Smooth muscle cell (in vitro differentiated cells): Measurements from ENCODE around the gene CNTN2. TPM values are rescaled to one million over a fixed set of nuclear protein-coding genes. Genes with fewer than 3 reads are reported as not detected.

Source experiments
- DNase-seq: peaks from one replicate; lab custom pipeline; 2025; ENCODE audit not compliant: unreplicated experiment; lab: John Stamatoyannopoulos, UW
- H2AFZ ChIP-seq: fragments of 200-600 bp; sonication (generic); 2 replicates; pipeline ENCODE4 v1.6.0; 2016; ENCODE audit warnings: antibody characterized with exemption, low read depth, mild to moderate bottlenecking
- H3F3A ChIP-seq: fragments of 200-600 bp; sonication (generic); 2 replicates; pipeline ENCODE4 v1.6.0; 2017; ENCODE audit warnings: antibody characterized with exemption, low read depth
- H3K27ac ChIP-seq: fragments of 200-600 bp; sonication (generic); 2 replicates; pipeline ENCODE4 v1.5.1; 2016; ENCODE audit warnings: low read depth, mild to moderate bottlenecking
- H3K27me3 ChIP-seq: fragments of 200-600 bp; sonication (generic); 2 replicates; pipeline ENCODE4 v1.6.1; 2016; ENCODE audit warnings: low read depth, mild to moderate bottlenecking
- H3K36me3 ChIP-seq: fragments of 200-600 bp; sonication (generic); 2 replicates; pipeline ENCODE4 v1.5.1; 2016; ENCODE audit warnings: low read depth
- H3K4me1 ChIP-seq: fragments of 200-600 bp; sonication (generic); 2 replicates; pipeline ENCODE4 v1.5.1; 2016; ENCODE audit warnings: low read depth
- H3K4me2 ChIP-seq: fragments of 200-600 bp; sonication (generic); 2 replicates; pipeline ENCODE4 v1.6.0; 2016; ENCODE audit warnings: mild to moderate bottlenecking
- H3K4me3 ChIP-seq: fragments of 200-600 bp; sonication (generic); 2 replicates; pipeline ENCODE4 v1.5.1; 2016; ENCODE audit warnings: mild to moderate bottlenecking
- H3K79me2 ChIP-seq: fragments of 200-600 bp; sonication (generic); 2 replicates; pipeline ENCODE4 v1.6.0; 2016; ENCODE audit warnings: low read depth, mild to moderate bottlenecking
- H3K9ac ChIP-seq: fragments of 200-600 bp; sonication (generic); 2 replicates; pipeline ENCODE4 v1.6.0; 2016; ENCODE audit warnings: low read depth
- H3K9me3 ChIP-seq: fragments of 200-600 bp; sonication (generic); replicated peaks from 2 replicates; pipeline ENCODE4 v1.5.1; 2016; ENCODE audit warnings: low read depth
- H4K20me1 ChIP-seq: fragments of 200-600 bp; sonication (generic); 2 replicates; pipeline ENCODE4 v1.6.0; 2016; ENCODE audit warnings: low read depth
- WGBS: methylation state at CpG from one replicate; pipeline ENCODE4 v1.1.7; 2016; ENCODE audit warnings: low lambda C conversion rate; 5-methylcytosine and 5-hydroxymethylcytosine counted together
- polyA plus RNA-seq: library from polyadenylated mRNA; unstranded; fragments of >200 nt; fragmentation: Nextera tagmentation; extraction: Ambion mirVana; gene quantifications from 2 replicates; pipeline ENCODE4 v1.2.1, GENCODE V29; 2016
- total RNA-seq: library from RNA; depleted of rRNA; stranded (reverse); fragments of >200 nt; gene quantifications from 2 replicates; pipeline ENCODE4 v1.2.3, GENCODE V29; 2014
- TF ChIP-seq, protein P1 (sequence below): fragments of 200-600 bp; sonication (generic); IDR thresholded peaks from 2 replicates; pipeline ENCODE4 v1.5.1; 2017; ENCODE audit warnings: borderline replicate concordance, mild to moderate bottlenecking, antibody characterized with exemption; ENCODE audit not compliant: insufficient read depth, poor library complexity, severe bottlenecking

The CNTN2 gene
- total and polyA plus RNA-seq, 2 experiments from 2014 or later: not detected

DNA sequence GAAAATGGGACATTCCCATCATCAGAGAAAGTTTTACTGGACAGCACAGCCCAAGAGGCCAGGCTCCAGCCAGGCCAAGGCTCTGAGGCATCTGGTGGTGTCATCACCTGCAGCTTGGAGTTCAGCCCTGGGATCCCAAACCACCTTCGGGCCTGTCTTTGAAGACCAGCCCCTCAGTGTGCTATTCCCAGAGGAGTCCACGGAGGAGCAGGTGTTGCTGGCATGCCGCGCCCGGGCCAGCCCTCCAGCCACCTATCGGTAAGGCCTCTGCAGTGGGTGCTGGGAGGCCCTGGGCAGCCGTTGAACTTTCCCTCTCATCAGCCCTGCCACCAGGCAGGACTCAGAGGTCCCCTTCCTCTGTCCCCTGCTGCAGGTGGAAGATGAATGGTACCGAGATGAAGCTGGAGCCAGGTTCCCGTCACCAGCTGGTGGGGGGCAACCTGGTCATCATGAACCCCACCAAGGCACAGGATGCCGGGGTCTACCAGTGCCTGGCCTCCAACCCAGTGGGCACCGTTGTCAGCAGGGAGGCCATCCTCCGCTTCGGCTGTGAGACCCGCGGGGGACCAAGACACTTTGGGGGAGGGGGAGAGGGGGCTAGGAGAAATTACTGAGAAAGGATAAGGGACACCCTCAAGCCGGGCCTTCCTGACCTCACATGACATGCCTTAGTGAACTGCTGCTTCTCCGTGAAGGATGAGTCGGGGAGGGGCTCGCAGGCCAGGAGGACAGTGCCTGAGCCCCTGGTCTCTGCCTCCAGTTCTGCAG is 15.0 kb downstream of the CNTN2 start:
- Histone ChIP-seq H3K4me2 (no peak overlapping the region), H3K36me3 (no peaks in the 10 kb centered on the region), H4K20me1 (no peaks in the 10 kb centered on the region), H3K9ac (no peak overlapping the region), H3K9me3 (no peaks in the 10 kb centered on the region), H3K4me1 (no peaks in the 10 kb centered on the region), H3K79me2 (no peaks in the 10 kb centered on the region), H3K27me3 (no peaks in the 10 kb centered on the region), H3K27ac (no peak overlapping the region), H3F3A (no peaks in the 10 kb centered on the region), H2AFZ (no peak overlapping the region), H3K4me3 (no peak overlapping the region)
- 94% methylated on average over 19 of the region's 19 CpGs for WGBS
- no peak for DNase-seq
- TF ChIP-seq, protein P1, sequence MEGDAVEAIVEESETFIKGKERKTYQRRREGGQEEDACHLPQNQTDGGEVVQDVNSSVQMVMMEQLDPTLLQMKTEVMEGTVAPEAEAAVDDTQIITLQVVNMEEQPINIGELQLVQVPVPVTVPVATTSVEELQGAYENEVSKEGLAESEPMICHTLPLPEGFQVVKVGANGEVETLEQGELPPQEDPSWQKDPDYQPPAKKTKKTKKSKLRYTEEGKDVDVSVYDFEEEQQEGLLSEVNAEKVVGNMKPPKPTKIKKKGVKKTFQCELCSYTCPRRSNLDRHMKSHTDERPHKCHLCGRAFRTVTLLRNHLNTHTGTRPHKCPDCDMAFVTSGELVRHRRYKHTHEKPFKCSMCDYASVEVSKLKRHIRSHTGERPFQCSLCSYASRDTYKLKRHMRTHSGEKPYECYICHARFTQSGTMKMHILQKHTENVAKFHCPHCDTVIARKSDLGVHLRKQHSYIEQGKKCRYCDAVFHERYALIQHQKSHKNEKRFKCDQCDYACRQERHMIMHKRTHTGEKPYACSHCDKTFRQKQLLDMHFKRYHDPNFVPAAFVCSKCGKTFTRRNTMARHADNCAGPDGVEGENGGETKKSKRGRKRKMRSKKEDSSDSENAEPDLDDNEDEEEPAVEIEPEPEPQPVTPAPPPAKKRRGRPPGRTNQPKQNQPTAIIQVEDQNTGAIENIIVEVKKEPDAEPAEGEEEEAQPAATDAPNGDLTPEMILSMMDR: no peak

DNA sequence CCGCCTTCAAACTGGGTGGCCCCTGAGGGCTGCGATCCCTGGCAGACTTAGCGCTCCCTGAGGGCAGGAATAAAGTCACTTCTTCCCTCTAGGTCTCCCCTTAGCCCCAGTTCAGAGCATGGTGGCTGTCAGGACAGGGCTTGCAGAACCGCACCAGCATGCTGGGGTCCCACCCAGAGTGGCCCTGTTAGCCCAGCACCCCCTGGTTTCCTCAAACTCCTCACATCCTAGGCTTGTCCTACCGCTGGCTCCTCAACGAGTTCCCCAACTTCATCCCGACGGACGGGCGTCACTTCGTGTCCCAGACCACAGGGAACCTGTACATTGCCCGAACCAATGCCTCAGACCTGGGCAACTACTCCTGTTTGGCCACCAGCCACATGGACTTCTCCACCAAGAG is 15.8 kb downstream of the CNTN2 start:
- no peak overlapping the region for H3K27ac ChIP-seq
- no peaks in the 10 kb centered on the region for H4K20me1 ChIP-seq
- H3K4me2 ChIP-seq: no peak overlapping the region
- no peak overlapping the region for H2AFZ ChIP-seq
- H3K9me3 ChIP-seq: no peaks in the 10 kb centered on the region
- H3K36me3 ChIP-seq: no peaks in the 10 kb centered on the region
- no peaks in the 10 kb centered on the region for H3F3A ChIP-seq
- no peak for DNase-seq
- 94% methylated on average over 12 of the region's 12 CpGs for WGBS
- no peak overlapping the region for H3K9ac ChIP-seq
- H3K79me2 ChIP-seq: no peaks in the 10 kb centered on the region
- H3K27me3 ChIP-seq: no peaks in the 10 kb centered on the region
- no peaks in the 10 kb centered on the region for H3K4me1 ChIP-seq
- TF ChIP-seq, protein P1: no peak
- H3K4me3 ChIP-seq: no peak overlapping the region

DNA sequence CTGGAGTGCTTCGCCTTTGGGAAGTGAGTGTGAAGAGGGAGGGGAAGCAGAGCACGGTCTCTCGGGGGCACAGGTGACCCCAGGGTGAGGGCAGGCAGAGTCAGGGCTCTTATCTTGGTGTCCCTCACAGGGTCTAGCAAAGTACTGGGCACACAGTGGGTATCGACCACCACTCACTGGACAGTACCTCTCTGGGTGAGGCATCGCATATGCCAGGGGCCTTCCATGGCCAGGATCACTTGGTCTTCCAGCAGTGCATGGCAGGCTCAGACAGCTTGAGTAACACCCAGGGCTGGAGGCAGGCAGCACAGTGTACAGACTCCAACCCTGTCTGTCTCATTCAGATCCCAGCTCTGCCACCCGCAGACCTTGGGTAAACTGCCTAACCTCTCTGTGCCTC is 16.6 kb downstream of the CNTN2 start:
- no peaks in the 10 kb centered on the region for H3K79me2 ChIP-seq
- no peak for DNase-seq
- H3K9me3 ChIP-seq: no peaks in the 10 kb centered on the region
- H3K36me3 ChIP-seq: no peaks in the 10 kb centered on the region
- TF ChIP-seq, protein P1: no peak
- H3K9ac ChIP-seq: no peak overlapping the region
- no peak overlapping the region for H3K27ac ChIP-seq
- H3K4me2 ChIP-seq: no peak overlapping the region
- H3K27me3 ChIP-seq: no peaks in the 10 kb centered on the region
- 96% methylated on average over 5 of the region's 6 CpGs for WGBS
- H3K4me1 ChIP-seq: no peaks in the 10 kb centered on the region
- H3K4me3 ChIP-seq: no peak overlapping the region
- no peaks in the 10 kb centered on the region for H4K20me1 ChIP-seq
- no peaks in the 10 kb centered on the region for H3F3A ChIP-seq
- H2AFZ ChIP-seq: no peak overlapping the region

DNA sequence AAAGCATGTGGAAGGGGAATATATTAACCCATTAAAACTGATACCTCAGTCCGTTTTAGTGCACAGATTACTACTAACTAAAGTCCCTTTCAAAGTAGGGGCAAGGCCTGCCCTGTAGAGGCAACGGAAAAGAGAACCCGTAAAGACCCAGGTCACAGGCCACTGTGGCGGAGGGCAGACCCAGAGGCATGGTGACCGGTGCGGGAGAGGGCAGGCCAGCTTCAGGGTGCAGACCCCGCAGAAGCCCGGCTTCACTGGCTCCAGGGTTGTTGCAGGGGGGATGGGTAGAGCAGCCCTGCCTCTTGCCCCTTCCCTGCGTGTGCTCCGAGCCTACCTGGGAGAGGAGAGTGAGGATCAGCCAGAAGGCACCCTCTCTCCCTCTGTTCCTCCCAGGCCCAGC is 17.7 kb downstream of the CNTN2 start:
- no peak overlapping the region for H3K4me2 ChIP-seq
- no peak overlapping the region for H3K27ac ChIP-seq
- DNase-seq: no peak
- TF ChIP-seq, protein P1: no peak
- no peaks in the 10 kb centered on the region for H3K9me3 ChIP-seq
- H3K9ac ChIP-seq: no peak overlapping the region
- H3K4me1 ChIP-seq: no peaks in the 10 kb centered on the region
- H2AFZ ChIP-seq: no peak overlapping the region
- no peak overlapping the region for H3K4me3 ChIP-seq
- no peaks in the 10 kb centered on the region for H3K27me3 ChIP-seq
- no peaks in the 10 kb centered on the region for H3K36me3 ChIP-seq
- H3F3A ChIP-seq: no peaks in the 10 kb centered on the region
- H3K79me2 ChIP-seq: no peaks in the 10 kb centered on the region
- H4K20me1 ChIP-seq: no peaks in the 10 kb centered on the region
- WGBS: 89% methylated on average over 10 of the region's 10 CpGs
